NCI-H1417 treated with DMSO at 0.1 percent for 48 hours (cell line): ENCODE results near the gene VTA1.

Source experiments
- DNase-seq: peaks from one replicate; lab custom pipeline; 2025; lab: John Stamatoyannopoulos, UW

Gene VTA1

GRCh38 chr6:142266060-142266459, 119.0 kb downstream of the VTA1 start:
- no peak for DNase-seq

- DNase-seq = no peak
These were observed 124.4 kb downstream of the VTA1 start for GRCh38 chr6:142271476-142271875.
